ENCODE results near the gene INSYN1.

Gene INSYN1

GRCh38 chr15:73753250-73754130, at the start of gene INSYN1:
INSYN1 (minus strand) TSS chr15:73753351; CDS start chr15:73751130, 2,221 bp downstream.
- DNase-seq (ENCODE audit: insufficient read length, low spot score): no peak
- TF ChIP-seq CTCF (IDR thresholded peaks at IDR 0.05; ENCODE audit: insufficient read depth, missing control alignments): no peak
- FAIRE-seq: no peak

- DNase-seq (ENCODE audit: insufficient read length, low spot score): no peak
- FAIRE-seq: no peak
- no peak for TF ChIP-seq CTCF (IDR thresholded peaks at IDR 0.05; ENCODE audit: insufficient read depth, missing control alignments)
These were observed 49.4 kb upstream of the INSYN1 start for GRCh38 chr15:73802431-73803041.

GRCh38 chr15:73800662-73801345, 47.7 kb upstream of the INSYN1 start:
- FAIRE-seq (no peak), DNase-seq (ENCODE audit: insufficient read length, low spot score) (no peak)
- TF ChIP-seq CTCF (IDR thresholded peaks at IDR 0.05; ENCODE audit: insufficient read depth, missing control alignments): no peak

- DNase-seq (ENCODE audit: insufficient read length, low spot score) (no peak), FAIRE-seq (no peak)
- TF ChIP-seq CTCF (IDR thresholded peaks at IDR 0.05; ENCODE audit: insufficient read depth, missing control alignments): no peak
These were observed 46.3 kb upstream of the INSYN1 start for GRCh38 chr15:73799466-73799865.

- DNase-seq (ENCODE audit: insufficient read length, low spot score) (no peak), FAIRE-seq (no peak)
- no peak for TF ChIP-seq CTCF (IDR thresholded peaks at IDR 0.05; ENCODE audit: insufficient read depth, missing control alignments)
These were observed 44.4 kb upstream of the INSYN1 start for GRCh38 chr15:73797366-73798158.

- TF ChIP-seq CTCF (IDR thresholded peaks at IDR 0.05; ENCODE audit: insufficient read depth, missing control alignments): no peak
- DNase-seq (ENCODE audit: insufficient read length, low spot score): no peak
- no peak for FAIRE-seq
These were observed 43.2 kb upstream of the INSYN1 start for GRCh38 chr15:73796331-73796831.
